Measurements from ENCODE around the gene CEP68.

Gene CEP68

GRCh38 chr2:65059071-65059470, 2.9 kb downstream of the CEP68 start:
- no peak for DNase-seq

GRCh38 chr2:65061146-65061909, 5.1 kb downstream of the CEP68 start:
- DNase-seq: no peak

- DNase-seq: no peak
Observed at GRCh38 chr2:65061910-65062339, 5.7 kb downstream of the CEP68 start.

DNA sequence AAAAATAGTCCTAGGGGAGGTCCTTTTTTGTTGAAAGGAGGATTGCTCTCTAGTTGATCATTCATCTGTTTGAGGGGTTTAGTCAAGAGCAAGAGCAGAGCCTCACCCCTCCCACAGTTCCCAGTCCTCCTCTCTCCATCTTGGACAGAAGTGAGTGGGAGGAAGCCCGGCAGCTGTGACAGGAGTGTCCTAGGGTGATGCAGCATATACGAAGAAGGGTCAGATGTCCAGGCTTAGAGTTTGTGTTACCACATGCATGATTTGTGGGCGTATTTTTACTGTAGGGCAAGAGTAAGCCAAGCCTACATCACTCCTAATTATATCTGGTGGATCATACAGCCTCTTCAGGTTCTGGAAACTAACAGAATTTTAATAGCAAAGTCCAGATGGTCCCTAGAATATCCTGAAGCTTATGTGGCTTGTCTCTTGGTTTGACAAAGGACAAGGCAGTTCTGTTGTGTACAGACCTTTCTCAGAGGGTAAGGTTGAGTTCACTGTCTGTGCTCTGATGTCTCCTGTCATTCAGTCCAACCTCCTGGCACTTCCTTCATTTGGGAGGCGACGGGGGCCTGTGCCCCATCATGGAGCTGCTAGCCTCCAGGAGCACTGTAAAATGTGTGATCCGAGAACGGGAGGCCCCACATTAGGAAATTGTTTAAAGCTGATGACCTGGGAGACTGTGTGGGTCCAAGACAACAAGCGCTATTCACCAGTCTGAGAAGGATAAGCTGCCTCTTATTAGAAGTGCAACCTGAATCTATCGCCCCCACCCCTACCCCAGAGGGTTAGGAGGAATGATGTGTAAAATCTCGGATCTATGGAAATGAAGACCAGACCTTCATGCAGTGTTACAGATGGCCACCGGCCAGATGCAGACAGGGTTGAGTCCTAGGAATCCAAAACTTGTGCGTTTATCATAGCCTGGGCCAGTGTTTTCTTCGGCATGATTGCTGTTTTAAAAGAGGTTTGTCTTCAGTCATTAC, 6.9 kb downstream of the CEP68 start:
- DNase-seq: no peak

- DNase-seq: no peak
Observed at GRCh38 chr2:65064728-65065552, 8.7 kb downstream of the CEP68 start.

DNA sequence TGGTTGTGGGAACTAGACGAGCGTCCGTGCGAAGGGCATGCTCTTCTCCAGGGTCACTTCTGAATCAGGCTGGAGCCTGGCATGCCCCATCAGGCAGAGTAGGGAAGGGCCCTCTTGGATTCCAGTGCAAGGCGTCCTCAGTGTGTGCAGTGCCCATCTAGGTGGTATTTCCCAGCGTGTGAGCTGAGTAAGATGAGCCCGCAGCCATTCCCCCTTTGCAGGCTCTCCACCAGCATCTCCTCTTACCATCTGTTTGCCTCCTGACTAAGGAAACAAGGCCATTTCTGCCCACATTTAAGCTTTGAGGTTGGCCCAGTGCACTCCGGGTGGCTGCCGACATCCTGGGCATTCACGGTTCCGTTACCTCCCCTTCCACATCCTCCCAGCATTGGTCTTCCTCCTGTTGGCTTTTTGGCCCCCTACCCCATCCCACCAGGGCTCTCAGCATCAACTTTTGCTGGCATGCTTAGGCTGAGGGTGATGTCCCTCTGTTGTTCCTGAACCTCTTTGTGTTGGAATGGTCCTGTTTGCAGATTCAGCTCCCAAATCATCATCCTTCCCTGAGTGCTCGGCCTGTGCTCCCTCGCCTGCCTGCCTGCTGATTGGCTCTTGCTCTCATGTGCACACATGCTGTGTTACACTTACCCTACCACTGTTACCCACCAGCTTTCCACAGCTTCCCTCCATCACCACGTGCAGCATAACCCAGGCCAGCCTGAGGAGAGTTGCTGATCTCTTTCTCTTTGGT, 11.8 kb downstream of the CEP68 start:
- DNase-seq: no peak

DNA sequence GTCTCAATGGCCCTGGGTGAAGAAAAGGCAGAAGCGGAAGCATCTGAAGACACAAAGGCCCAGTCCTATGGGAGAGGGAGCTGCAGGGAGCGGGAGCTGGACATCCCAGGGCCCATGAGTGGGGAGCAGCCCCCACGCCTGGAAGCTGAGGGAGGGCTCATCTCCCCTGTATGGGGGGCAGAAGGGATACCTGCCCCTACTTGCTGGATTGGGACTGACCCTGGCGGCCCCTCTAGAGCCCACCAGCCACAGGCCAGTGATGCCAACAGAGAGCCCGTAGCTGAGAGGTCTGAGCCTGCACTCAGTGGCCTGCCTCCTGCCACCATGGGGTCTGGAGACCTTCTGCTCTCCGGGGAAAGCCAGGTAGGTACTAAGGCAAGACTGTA, 13.2 kb downstream of the CEP68 start:
- DNase-seq: no peak

DNA sequence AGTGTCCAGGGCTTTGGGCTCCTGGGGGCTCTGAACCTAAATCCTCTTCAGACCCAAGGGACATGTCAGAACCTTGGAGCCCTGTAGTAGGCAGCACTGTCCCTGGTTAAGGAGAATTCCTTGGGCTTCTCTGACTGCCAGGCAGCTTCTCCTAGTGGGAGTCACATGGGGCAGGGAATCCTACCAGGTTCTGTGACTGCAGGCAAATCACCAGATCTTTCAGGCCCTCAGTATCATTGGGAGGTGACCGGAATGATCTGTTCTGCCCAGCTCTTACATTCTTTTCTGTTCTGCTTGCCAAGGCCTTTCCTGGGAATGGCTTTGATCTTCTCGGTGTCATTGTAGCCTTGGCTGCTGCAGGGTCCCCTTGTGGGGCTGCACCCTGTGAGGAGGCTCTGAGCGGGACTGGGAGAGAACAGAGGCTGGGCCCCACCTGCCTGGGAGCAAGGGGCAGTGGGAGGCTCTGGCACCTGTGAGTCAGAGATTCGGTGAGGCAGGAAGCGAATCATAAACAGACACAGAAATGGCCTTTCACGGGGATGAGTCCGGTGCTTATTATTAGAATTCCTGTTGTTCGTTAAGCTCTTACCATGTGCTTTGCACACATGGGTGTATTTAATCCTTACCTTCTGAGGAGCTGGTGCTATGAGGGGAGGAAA, 14.1 kb downstream of the CEP68 start:
- no peak for DNase-seq

GRCh38 chr2:65070856-65071255, 14.6 kb downstream of the CEP68 start:
- no peak for DNase-seq

DNA sequence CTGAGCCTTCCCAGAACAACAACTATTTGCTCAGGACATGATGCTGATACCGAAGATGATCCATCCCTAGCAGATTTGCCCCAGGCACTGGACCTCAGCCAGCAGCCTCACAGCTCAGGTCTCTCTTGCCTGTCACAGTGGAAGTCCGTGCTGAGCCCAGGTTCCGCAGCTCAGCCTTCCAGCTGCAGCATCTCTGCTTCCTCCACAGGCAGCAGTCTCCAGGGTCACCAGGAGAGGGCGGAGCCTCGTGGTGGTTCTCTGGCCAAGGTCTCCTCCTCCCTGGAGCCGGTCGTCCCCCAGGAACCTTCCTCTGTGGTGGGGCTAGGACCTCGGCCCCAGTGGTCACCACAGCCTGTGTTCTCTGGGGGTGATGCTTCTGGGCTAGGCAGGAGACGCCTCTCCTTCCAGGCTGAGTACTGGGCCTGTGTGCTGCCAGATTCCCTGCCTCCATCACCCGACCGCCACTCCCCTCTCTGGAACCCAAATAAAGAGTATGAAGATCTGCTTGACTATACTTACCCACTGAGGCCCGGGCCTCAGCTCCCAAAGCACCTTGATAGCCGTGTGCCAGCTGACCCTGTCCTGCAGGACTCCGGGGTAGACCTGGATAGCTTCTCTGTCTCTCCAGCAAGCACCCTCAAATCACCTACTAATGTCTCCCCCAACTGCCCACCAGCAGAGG, 15.4 kb downstream of the CEP68 start:
- no peak for DNase-seq

DNA sequence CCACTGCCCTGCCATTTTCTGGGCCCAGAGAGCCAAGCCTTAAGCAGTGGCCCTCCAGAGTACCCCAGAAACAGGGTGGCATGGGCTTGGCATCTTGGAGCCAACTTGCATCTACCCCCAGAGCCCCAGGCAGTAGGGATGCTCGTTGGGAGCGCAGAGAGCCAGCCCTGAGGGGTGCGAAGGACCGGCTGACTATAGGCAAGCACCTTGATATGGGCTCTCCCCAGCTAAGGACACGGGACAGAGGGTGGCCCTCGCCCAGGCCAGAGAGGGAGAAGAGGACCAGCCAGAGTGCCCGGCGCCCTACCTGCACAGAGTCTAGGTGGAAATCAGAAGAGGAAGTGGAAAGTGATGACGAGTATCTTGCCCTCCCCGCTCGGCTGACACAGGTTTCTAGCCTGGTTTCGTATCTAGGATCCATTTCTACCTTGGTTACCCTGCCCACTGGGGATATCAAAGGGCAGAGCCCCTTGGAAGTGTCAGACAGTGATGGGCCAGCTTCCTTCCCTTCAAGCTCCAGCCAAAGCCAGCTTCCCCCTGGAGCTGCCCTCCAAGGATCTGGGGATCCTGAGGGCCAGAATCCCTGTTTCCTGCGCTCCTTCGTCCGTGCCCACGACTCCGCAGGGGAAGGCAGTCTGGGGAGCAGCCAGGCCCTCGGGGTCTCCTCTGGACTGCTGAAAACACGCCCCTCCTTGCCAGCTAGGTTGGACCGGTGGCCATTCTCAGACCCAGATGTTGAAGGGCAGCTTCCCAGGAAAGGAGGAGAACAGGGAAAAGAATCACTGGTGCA, 16.2 kb downstream of the CEP68 start:
- no peak for DNase-seq

DNA sequence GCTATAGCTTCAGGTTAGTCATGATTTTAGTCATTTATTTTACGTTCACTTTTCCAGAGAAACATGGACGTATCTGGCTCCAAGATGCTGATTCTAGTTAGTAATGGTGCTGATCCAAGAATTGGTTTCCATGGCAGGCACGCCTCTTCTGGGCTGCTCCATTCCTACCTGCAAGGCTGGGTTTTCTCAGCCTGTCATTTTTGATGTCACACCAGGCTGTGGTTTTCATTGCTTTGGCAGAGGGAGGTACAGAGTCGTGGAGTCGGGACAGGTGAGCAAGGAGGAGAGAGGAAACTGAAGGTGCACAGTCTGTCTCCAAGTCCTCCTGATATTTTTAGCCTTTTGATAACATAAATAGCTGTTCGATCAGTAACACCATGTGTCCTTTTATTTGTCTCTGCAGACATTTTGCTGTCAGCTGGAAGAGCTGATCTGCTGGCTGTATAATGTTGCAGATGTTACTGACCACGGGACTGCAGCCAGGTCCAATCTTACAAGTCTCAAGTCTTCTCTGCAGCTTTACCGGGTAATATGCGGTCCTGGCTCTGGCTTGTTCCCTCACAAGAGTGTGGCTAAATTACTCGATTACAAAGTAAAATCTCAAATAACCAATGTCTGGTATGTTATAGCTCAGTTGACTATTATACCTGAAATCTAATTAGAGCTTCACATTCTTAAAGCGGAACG, 17.8 kb downstream of the CEP68 start:
- no peak for DNase-seq

GRCh38 chr2:65075176-65075575, 19.0 kb downstream of the CEP68 start:
- no peak for DNase-seq

- no peak for DNase-seq
Observed at GRCh38 chr2:65075605-65076344, 19.6 kb downstream of the CEP68 start.

- DNase-seq: no peak
Observed at GRCh38 chr2:65076345-65076710, 20.1 kb downstream of the CEP68 start.

DNA sequence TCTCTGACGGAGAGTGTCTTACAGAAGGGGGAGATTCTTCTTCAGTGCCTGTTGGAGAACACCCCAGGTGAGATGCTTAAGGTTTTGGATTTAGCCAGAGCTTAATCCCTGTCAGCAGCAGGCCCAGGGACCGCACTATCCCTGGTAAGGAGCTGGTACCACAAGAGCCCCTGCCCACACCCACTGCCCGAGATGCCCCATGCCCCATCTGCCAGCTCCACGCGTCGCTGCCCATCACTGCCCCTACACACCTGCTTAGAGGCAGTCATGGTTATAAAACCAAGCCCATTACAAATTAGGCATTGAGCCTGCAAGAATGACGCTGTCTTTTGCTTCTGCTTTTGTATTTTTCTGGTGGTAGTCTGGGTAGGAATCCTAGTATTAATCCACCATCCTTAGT, 21.7 kb downstream of the CEP68 start:
- DNase-seq: no peak

DNA sequence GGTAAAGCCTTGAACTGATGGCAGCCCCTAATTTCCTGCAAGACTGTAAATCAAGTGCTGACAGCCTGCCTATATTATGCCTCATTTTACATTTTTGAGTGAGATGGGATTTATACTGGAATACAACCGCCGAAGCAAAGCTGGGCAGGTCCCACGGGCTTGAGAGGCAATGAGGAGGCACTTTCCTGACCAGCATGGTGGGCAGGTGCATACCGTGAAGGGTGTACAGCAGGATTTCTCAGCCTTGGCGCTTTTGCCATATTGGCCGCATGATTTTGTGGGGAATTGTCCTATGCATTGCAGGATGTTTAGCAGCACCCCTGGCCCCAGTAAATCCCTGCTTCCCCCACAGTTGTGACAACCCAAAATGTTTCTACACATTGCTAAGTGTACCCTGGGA, 22.8 kb downstream of the CEP68 start:
- no peak for DNase-seq

- DNase-seq: no peak
Observed at GRCh38 chr2:65081232-65081685, 25.0 kb downstream of the CEP68 start.

- DNase-seq: no peak
Observed at GRCh38 chr2:65085148-65085547, 28.9 kb downstream of the CEP68 start.
